SU-DHL-6 (cell line): ENCODE measurements around the gene TREML4.

Experiments used
- H2AFZ ChIP-seq: fragments of 200-600 bp; sonication (generic); 2 replicates; pipeline ENCODE4 v1.6.1; 2014; ENCODE audit warnings: low read depth, mild to moderate bottlenecking, moderate library complexity, mixed read lengths, antibody characterized with exemption, low read length; ENCODE audit not compliant: severe bottlenecking
- H3F3A ChIP-seq: fragments of 200-600 bp; shearing (Covaris generic); 2 replicates; pipeline ENCODE4 v1.6.0; 2016; ENCODE audit warnings: antibody characterized with exemption, mild to moderate bottlenecking; ENCODE audit not compliant: insufficient read depth
- H3K27ac ChIP-seq: fragments of 200-600 bp; sonication (generic); 2 replicates; pipeline ENCODE4 v1.5.1; 2016; ENCODE audit warnings: low read depth, mild to moderate bottlenecking, low read length, moderate library complexity, mixed read lengths
- H3K27me3 ChIP-seq: fragments of 200-600 bp; sonication (generic), shearing (Covaris generic); 2 replicates; pipeline ENCODE4 v1.6.0; 2014; ENCODE audit warnings: mild to moderate bottlenecking, low read length
- H3K36me3 ChIP-seq: fragments of 200-600 bp; sonication (generic); 2 replicates; pipeline ENCODE4 v1.6.1; 2014; ENCODE audit warnings: mild to moderate bottlenecking, low read length, mixed read lengths
- H3K4me2 ChIP-seq: fragments of 300-600, 200-600 bp; shearing (Covaris generic), sonication (generic); 2 replicates; pipeline ENCODE4 v1.6.0; 2014; ENCODE audit warnings: low read length, low read depth, mild to moderate bottlenecking; ENCODE audit not compliant: poor library complexity, severe bottlenecking
- H3K4me3 ChIP-seq: fragments of 200-600 bp; sonication (generic); 2 replicates; pipeline ENCODE4 v1.5.1; 2014; ENCODE audit warnings: antibody characterized with exemption, low read length, mild to moderate bottlenecking, mixed read lengths; ENCODE audit not compliant: insufficient read depth, poor library complexity, severe bottlenecking
- H3K79me2 ChIP-seq: fragments of 200-600 bp; sonication (generic); 2 replicates; pipeline ENCODE4 v1.6.1; 2014; ENCODE audit warnings: mild to moderate bottlenecking, low read length, moderate library complexity; ENCODE audit not compliant: insufficient read depth
- H3K9ac ChIP-seq: fragments of 200-600 bp; sonication (generic); 2 replicates; pipeline ENCODE4 v1.7.0; 2014; ENCODE audit warnings: mild to moderate bottlenecking, low read length
- H3K9me2 ChIP-seq: fragments of 200-600 bp; sonication (generic); replicated peaks from 2 replicates; pipeline ENCODE4 v1.6.1; 2014; ENCODE audit warnings: low read length; ENCODE audit not compliant: insufficient read depth
- H3K9me3 ChIP-seq: fragments of 200-600 bp; sonication (generic); 2 replicates; pipeline ENCODE4 v1.6.1; 2014; ENCODE audit warnings: low read length, mixed read lengths; ENCODE audit not compliant: insufficient read depth
- H4K20me1 ChIP-seq: fragments of 200-600 bp; sonication (generic); 2 replicates; pipeline ENCODE4 v1.6.1; 2014; ENCODE audit warnings: low read depth, mild to moderate bottlenecking, antibody characterized with exemption, low read length, moderate library complexity, mixed read lengths
- CTCF ChIP-seq: fragments of 200-600 bp; sonication (generic); IDR thresholded peaks from one replicate; pipeline ENCODE4 v1.5.1; 2017; ENCODE audit warnings: antibody characterized with exemption, mild to moderate bottlenecking, low read length, moderate library complexity; ENCODE audit not compliant: insufficient read depth, poor library complexity, severe bottlenecking
- EZH2phosphoT487 ChIP-seq: fragments of 200-600 bp; sonication (generic), shearing (Covaris generic); conservative IDR thresholded peaks from 2 replicates; pipeline ENCODE4 v1.6.1; 2018; ENCODE audit warnings: mild to moderate bottlenecking, antibody characterized with exemption, low read length, moderate library complexity, mixed read lengths

TREML4 gene, protein sequence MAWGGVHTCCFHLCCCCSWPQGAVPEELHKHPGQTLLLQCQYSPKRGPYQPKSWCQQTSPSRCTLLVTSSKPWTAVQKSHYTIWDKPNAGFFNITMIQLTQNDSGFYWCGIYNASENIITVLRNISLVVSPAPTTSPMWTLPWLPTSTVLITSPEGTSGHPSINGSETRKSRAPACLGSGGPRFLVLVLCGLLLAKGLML

DNA sequence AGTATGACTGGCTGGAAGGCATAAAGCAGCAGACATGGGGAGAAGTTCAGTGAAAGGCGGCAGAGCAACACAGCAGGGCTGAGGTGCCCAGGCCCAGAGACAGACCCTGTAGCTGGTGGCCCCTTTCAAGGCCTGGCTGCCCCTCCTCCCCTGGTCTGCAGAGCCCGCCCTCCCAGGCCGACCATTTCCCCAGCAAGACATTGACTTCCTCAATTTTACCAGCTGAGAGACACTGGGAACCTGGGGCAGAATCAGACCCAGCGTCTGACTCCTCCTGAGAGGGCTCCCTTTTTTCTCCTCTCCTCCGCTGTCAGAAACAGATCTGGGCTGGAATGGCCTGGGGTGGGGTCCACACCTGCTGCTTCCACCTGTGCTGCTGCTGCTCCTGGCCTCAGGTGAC lies at the start of gene TREML4:
Gene TREML4, plus strand, starts transcription at position 254 of the 400 bp plus-strand sequence. Its CDS starts 79 bp downstream, at position 333.
- no peaks in the 10 kb centered on the region for H4K20me1 ChIP-seq
- no peaks in the 10 kb centered on the region for H3K9me3 ChIP-seq
- H3F3A ChIP-seq: no peaks in the 10 kb centered on the region
- H3K79me2 ChIP-seq: no peaks in the 10 kb centered on the region
- H2AFZ ChIP-seq: no peak within 1 kb of the TSS
- H3K36me3 ChIP-seq: no peaks in the 10 kb centered on the region
- H3K9me2 ChIP-seq: no peaks in the 10 kb centered on the region
- H3K4me2 ChIP-seq: no peak within 1 kb of the TSS
- H3K9ac ChIP-seq: no peak within 1 kb of the TSS
- no peak within 1 kb of the TSS for H3K27ac ChIP-seq
- TF ChIP-seq EZH2phosphoT487: no peak
- TF ChIP-seq CTCF: no peak
- H3K4me3 ChIP-seq: no peak within 1 kb of the TSS
- no peaks in the 10 kb centered on the region for H3K27me3 ChIP-seq

GRCh38 chr6:41179163-41179562 lies 49.0 kb upstream of the TREML4 start:
- TF ChIP-seq EZH2phosphoT487: no peak
- no peak for TF ChIP-seq CTCF
- Histone ChIP-seq H3F3A (no peaks in the 10 kb centered on the region), H3K79me2 (no peaks in the 10 kb centered on the region), H3K27me3 (no peaks in the 10 kb centered on the region), H3K36me3 (no peaks in the 10 kb centered on the region), H3K27ac (no peak overlapping the region), H3K4me2 (no peak overlapping the region), H2AFZ (no peak overlapping the region), H3K9me3 (no peaks in the 10 kb centered on the region), H4K20me1 (no peaks in the 10 kb centered on the region), H3K9ac (no peak overlapping the region), H3K4me3 (no peak overlapping the region), H3K9me2 (no peaks in the 10 kb centered on the region)

GRCh38 chr6:41181566-41181965 lies 46.6 kb upstream of the TREML4 start:
- Histone ChIP-seq H3K9me3 (no peaks in the 10 kb centered on the region), H4K20me1 (no peaks in the 10 kb centered on the region), H3K36me3 (no peaks in the 10 kb centered on the region), H3F3A (no peaks in the 10 kb centered on the region), H3K4me2 (no peak overlapping the region), H3K79me2 (no peaks in the 10 kb centered on the region), H3K9me2 (no peaks in the 10 kb centered on the region), H3K4me3 (no peak overlapping the region), H3K27me3 (no peaks in the 10 kb centered on the region), H3K9ac (no peak overlapping the region), H3K27ac (no peak overlapping the region), H2AFZ (no peak overlapping the region)
- TF ChIP-seq CTCF: no peak
- TF ChIP-seq EZH2phosphoT487: no peak
